SK-N-SH (cell line): ENCODE data around the gene HELQ. TPM values are rescaled to one million over a fixed set of nuclear protein-coding genes. Genes with fewer than 3 reads are reported as not detected.

Experiments
- CTCF ChIA-PET: fragments of 300-600, 350-600 bp; formaldehyde crosslinking; extraction: SDS; loops from one replicate; lab custom pipeline; 2021; lab: Yijun Ruan, JAX
- POLR2A ChIA-PET: fragments of 350-600 bp; sonication (Branson Sonifier 250); formaldehyde crosslinking; extraction: SDS; loops from one replicate; lab custom pipeline; 2020; ENCODE audit warnings: antibody characterized with exemption, inconsistent platforms; lab: Yijun Ruan, JAX
- DNase-seq: peaks from one replicate; pipeline ENCODE4 v3.0.0; 2012
- H2AFZ ChIP-seq: fragments of 200-600 bp; sonication (generic); 2 replicates; pipeline ENCODE4 v1.8.1; 2016; ENCODE audit warnings: antibody characterized with exemption, mild to moderate bottlenecking, low read depth
- H3F3A ChIP-seq: fragments of 200-600 bp; sonication (generic); replicated peaks from 2 replicates; pipeline ENCODE3; 2016; ENCODE audit warnings: antibody characterized with exemption, mild to moderate bottlenecking; ENCODE audit not compliant: insufficient read depth
- H3K27ac ChIP-seq, 2 experiments: fragments of 200-500 bp in 1 of 2; fragments of 200-600 bp in 1 of 2; sonication (Bioruptor generic) in 1 of 2; sonication (generic), shearing (Covaris generic) in 1 of 2; 2 replicates each; pipeline versions ENCODE4 v1.5.1 to v1.6.1; 2014 to 2016; ENCODE audit warnings: low read depth in 2 of 2, inconsistent platforms in 1 of 2, low read length in 1 of 2, mild to moderate bottlenecking in 1 of 2, mixed read lengths in 1 of 2
- H3K27me3 ChIP-seq: fragments of 200-600 bp; sonication (generic), shearing (Covaris generic); 2 replicates; pipeline ENCODE4 v1.6.1; 2016; ENCODE audit warnings: mixed run types; ENCODE audit not compliant: insufficient read depth
- H3K36me3 ChIP-seq, 2 experiments: fragments of 200-500 bp in 1 of 2; fragments of 200-600 bp in 1 of 2; sonication (Bioruptor generic) in 1 of 2; sonication (generic) in 1 of 2; replicated peaks in 1 of 2; 2 replicates each; pipeline versions ENCODE3 to v1.5.1; 2014 to 2016; ENCODE audit warnings: low read length in 1 of 2, mild to moderate bottlenecking in 1 of 2; ENCODE audit not compliant: insufficient read depth in 2 of 2, control insufficient read depth in 1 of 2
- H3K4me1 ChIP-seq, 2 experiments: fragments of 200-500 bp in 1 of 2; fragments of 200-600 bp in 1 of 2; sonication (Bioruptor generic) in 1 of 2; sonication (generic), shearing (Covaris generic) in 1 of 2; 2 replicates each; pipeline versions ENCODE4 v1.5.1 to v1.6.1; 2014 to 2016; ENCODE audit warnings: low read depth in 1 of 2, low read length in 1 of 2, mixed run types in 1 of 2; ENCODE audit not compliant: insufficient read depth in 2 of 2, control insufficient read depth in 1 of 2
- H3K4me2 ChIP-seq: fragments of 200-600 bp; sonication (generic), shearing (Covaris generic); 2 replicates; pipeline ENCODE4 v1.6.1; 2017; ENCODE audit warnings: mixed run types
- H3K4me3 ChIP-seq, 2 experiments: fragments of 200-500 bp in 1 of 2; fragments of 200-600 bp in 1 of 2; sonication (Bioruptor generic) in 1 of 2; sonication (generic), shearing (Covaris generic) in 1 of 2; 2 replicates each; pipeline versions ENCODE4 v1.5.1 to v1.8.1; 2014 to 2016; ENCODE audit warnings: low read depth in 2 of 2, inconsistent platforms in 1 of 2, low read length in 1 of 2, mild to moderate bottlenecking in 1 of 2, mixed read lengths in 1 of 2, moderate library complexity in 1 of 2
- H3K79me2 ChIP-seq: fragments of 200-600 bp; sonication (generic); 2 replicates; pipeline ENCODE4 v1.8.1; 2017; ENCODE audit warnings: mild to moderate bottlenecking; ENCODE audit not compliant: insufficient read depth
- H3K9ac ChIP-seq: fragments of 200-600 bp; sonication (generic); 2 replicates; pipeline ENCODE4 v1.6.1; 2017; ENCODE audit warnings: mixed run types
- H3K9me2 ChIP-seq: fragments of 200-600 bp; sonication (generic); 2 replicates; pipeline ENCODE4 v1.6.1; 2017; ENCODE audit warnings: mixed run types
- H3K9me3 ChIP-seq: fragments of 200-600 bp; sonication (generic); 2 replicates; pipeline ENCODE4 v1.6.1; 2017; ENCODE audit warnings: mixed run types, mild to moderate bottlenecking, moderate library complexity
- H4K20me1 ChIP-seq: fragments of 200-600 bp; sonication (generic); 2 replicates; pipeline ENCODE4 v1.6.1; 2017; ENCODE audit warnings: mild to moderate bottlenecking, mixed run types; ENCODE audit not compliant: insufficient read depth
- CHD2 ChIP-seq: fragments of 150-350 bp; IDR thresholded peaks from 2 replicates; pipeline ENCODE4 v1.6.1; 2018; ENCODE audit warnings: low read length; ENCODE audit not compliant: partially characterized antibody
- ELF1 ChIP-seq: IDR thresholded peaks from 2 replicates; pipeline ENCODE4 v1.4.0; 2012
- FOXJ3 ChIP-seq: sonication (generic); formaldehyde crosslinking; IDR thresholded peaks from 2 replicates; pipeline ENCODE4 v1.5.1; 2020; ENCODE audit warnings: mild to moderate bottlenecking, missing genetic modification reagents
- FOXM1 ChIP-seq: IDR thresholded peaks from 2 replicates; pipeline ENCODE4 v1.4.0; 2012; ENCODE audit warnings: low read depth, mild to moderate bottlenecking
- JUND ChIP-seq: IDR thresholded peaks from 2 replicates; pipeline ENCODE4 v1.4.0; 2012
- MAX ChIP-seq: IDR thresholded peaks from 2 replicates; pipeline ENCODE4 v1.4.0; 2012; ENCODE audit warnings: low read depth
- MXI1 ChIP-seq: IDR thresholded peaks from 2 replicates; pipeline ENCODE4 v1.6.1; 2012; ENCODE audit warnings: mild to moderate bottlenecking, low read depth, low read length, improper control_type of control experiment
- NFIC ChIP-seq: IDR thresholded peaks from 2 replicates; pipeline ENCODE4 v1.4.0; 2012; ENCODE audit warnings: borderline replicate concordance
- NRF1 ChIP-seq: IDR thresholded peaks from 2 replicates; pipeline ENCODE4 v1.6.1; 2012; ENCODE audit warnings: low read depth, mild to moderate bottlenecking, low read length
- PBX3 ChIP-seq: IDR thresholded peaks from 2 replicates; pipeline ENCODE4; 2012
- POLR2AphosphoS5 ChIP-seq: IDR thresholded peaks from 2 replicates; pipeline ENCODE4 v1.6.1; 2012; ENCODE audit warnings: low read depth, low read length
- RAD21 ChIP-seq: IDR thresholded peaks from 2 replicates; pipeline ENCODE4 v1.6.1; 2012; ENCODE audit warnings: mild to moderate bottlenecking, low read length
- REST ChIP-seq: IDR thresholded peaks from 2 replicates; pipeline ENCODE4 v1.6.1; 2012; ENCODE audit warnings: mild to moderate bottlenecking, low read depth, low read length, moderate library complexity
- SIN3A ChIP-seq: IDR thresholded peaks from 2 replicates; pipeline ENCODE4 v1.6.1; 2012; ENCODE audit warnings: low read depth, mild to moderate bottlenecking, low read length, moderate library complexity, borderline replicate concordance
- SMC3 ChIP-seq: IDR thresholded peaks from 2 replicates; pipeline ENCODE4 v1.6.1; 2012; ENCODE audit warnings: low read depth, low read length, improper control_type of control experiment
- TAF1 ChIP-seq: IDR thresholded peaks from 2 replicates; pipeline ENCODE4 v1.6.1; 2012; ENCODE audit warnings: low read depth, mild to moderate bottlenecking, low read length, moderate library complexity, borderline replicate concordance
- TEAD4 ChIP-seq: IDR thresholded peaks from 2 replicates; pipeline ENCODE4 v1.4.0; 2012; ENCODE audit warnings: mild to moderate bottlenecking, borderline replicate concordance; ENCODE audit not compliant: insufficient read depth
- USF2 ChIP-seq: fragments of 150-350 bp; IDR thresholded peaks from 2 replicates; pipeline ENCODE4 v1.6.1; 2017; ENCODE audit warnings: antibody characterized with exemption, low read length, low read depth, borderline replicate concordance
- YY1 ChIP-seq: IDR thresholded peaks from 2 replicates; pipeline ENCODE4 v1.4.0; 2012; ENCODE audit warnings: low read depth, mild to moderate bottlenecking
- WGBS: methylation state at CpG from one replicate; pipeline ENCODE4 v1.1.6; 2017; ENCODE audit warnings: low lambda C conversion rate; 5-methylcytosine and 5-hydroxymethylcytosine counted together
- polyA plus RNA-seq, 3 experiments: library from polyadenylated mRNA; depleted of rRNA; stranded (reverse); fragments of >200 nt; gene quantifications; 2 replicates each; pipeline ENCODE4 v1.2.3, GENCODE V29; 2012

HELQ gene
- polyA plus RNA-seq, 1 of the 3 experiments (the other 2 are of a cell fraction), result 7.2 TPM

GRCh38 chr4:83486457-83487129 lies 31.0 kb upstream of the HELQ start:
- Histone ChIP-seq H3K9ac (no peak overlapping the region), H4K20me1 (no peaks in the 10 kb centered on the region), H3K27me3 (no peaks in the 10 kb centered on the region), H3K4me3 (no peak overlapping the region), H3K36me3 (no peaks in the 10 kb centered on the region), H3K9me2 (no peaks in the 10 kb centered on the region), H3F3A (peaks cover 3% of the 10 kb centered on the region), H3K9me3 (no peaks in the 10 kb centered on the region), H3K79me2 (peaks cover 5% of the 10 kb centered on the region; the same call in 1 of the 2 replicates), H3K27ac (no peak overlapping the region), H3K4me1 (peaks cover 3 to 6% of the 10 kb centered on the region in 2 experiments; a peak in 1 of 4 replicates), H2AFZ (no peak overlapping the region), H3K4me2 (no peak overlapping the region)
- 93% methylated on average over 3 of the region's 3 CpGs for WGBS
- POLR2A ChIA-PET, result no interaction called here
- no peak for DNase-seq
- no peak for TF ChIP-seq JUND
- no peak for TF ChIP-seq SIN3A
- no peak for TF ChIP-seq USF2
- no peak for TF ChIP-seq TEAD4
- no peak for TF ChIP-seq TAF1
- CTCF ChIA-PET, result no interaction called here

- CTCF ChIA-PET, result interaction anchor here (1.0 to 1.6 kb wide), 2 partner anchors 14 to 200 kb away, joined by 3 read pairs; partner anchors contain the start of gene COQ2
- Histone ChIP-seq H3K4me3 (peak within 1 kb of the TSS; percentile 68 to 96), H3K9me3 (no peaks in the 10 kb centered on the region), H3K9ac (peak within 1 kb of the TSS; percentile 75), H3K79me2 (peaks cover 5% of the 10 kb centered on the region; the same call in 1 of the 2 replicates), H3K4me1 (peaks cover 0 to 3% of the 10 kb centered on the region in 2 experiments; a peak in 1 of 4 replicates), H2AFZ (peak within 1 kb of the TSS; percentile 97), H3F3A (peaks cover 3% of the 10 kb centered on the region), H3K4me2 (peak within 1 kb of the TSS; percentile 83), H4K20me1 (no peaks in the 10 kb centered on the region), H3K27me3 (no peaks in the 10 kb centered on the region), H3K36me3 (peaks cover 0 to 2% of the 10 kb centered on the region in 2 experiments)
- peak; percentile 99 for DNase-seq
- POLR2A ChIA-PET, result interaction anchor here (0.6 to 1.4 kb wide), 3 partner anchors 29 to 1229 kb away, joined by 3 to 5 read pairs (median 3); partner anchors contain the start of genes HELQ and MRPS18C
- 1% methylated on average over 32 of the region's 93 CpGs for WGBS
- TF ChIP-seq SMC3 (0 out of 2 replicates have a peak, but pooled peaks have one; percentile 0), NRF1 (peak; percentile 90), SIN3A (no peak), RAD21 (no peak), FOXM1 (no peak), MXI1 (peak; percentile 71), REST (no peak), PBX3 (no peak), NFIC (no peak), ELF1 (peak; percentile 58; the same call in 1 of the 2 replicates), YY1 (0 out of 2 replicates have a peak, but pooled peaks have one; percentile 25), POLR2AphosphoS5 (peak; percentile 89), CHD2 (peak; percentile 57), FOXJ3 (CRISPR knock-in tag) (0 out of 2 replicates have a peak, but pooled peaks have one; percentile 45), MAX (peak; percentile 96), TAF1 (peak; percentile 40)
- TF ChIP-seq, all 33 proteins: peak for 10
- Histone ChIP-seq H3K27ac (peak within 1 kb of the TSS; percentile 79 to 84), H3K9me2 (no peaks in the 10 kb centered on the region)
These were observed 29.2 kb upstream of the HELQ start, which contains the start of gene ABRAXAS1 for GRCh38 chr4:83484500-83485461. ABRAXAS1 (minus strand) TSS chr4:83485100; CDS start chr4:83485072, 28 bp downstream.
